Astrocyte of the hippocampus (primary cell): ENCODE measurements around the gene CPA3.

Experiments
- DNase-seq: peaks from one replicate; pipeline ENCODE4 v3.0.0; 2011; ENCODE audit warnings: low read depth, low spot score

Gene CPA3

GRCh38 chr3:148861277-148861869 lies 3.7 kb upstream of the CPA3 start:
- peak; percentile 66 for DNase-seq

- DNase-seq, result no peak
Measured at GRCh38 chr3:148863297-148863696, 1.8 kb upstream of the CPA3 start.

GRCh38 chr3:148863814-148864213 lies 1.3 kb upstream of the CPA3 start:
- DNase-seq, result no peak

GRCh38 chr3:148866261-148866660 lies 1.2 kb downstream of the CPA3 start:
- DNase-seq, result peak; percentile 94

- DNase-seq, result no peak
Measured at GRCh38 chr3:148873270-148873927, 8.3 kb downstream of the CPA3 start.

GRCh38 chr3:148873977-148874376 lies 8.9 kb downstream of the CPA3 start:
- no peak for DNase-seq

GRCh38 chr3:148878095-148878494 lies 13.0 kb downstream of the CPA3 start:
- DNase-seq, result no peak

GRCh38 chr3:148879256-148879655 lies 14.2 kb downstream of the CPA3 start:
- no peak for DNase-seq

- DNase-seq, result no peak
Measured at GRCh38 chr3:148880681-148881080, 15.6 kb downstream of the CPA3 start.

GRCh38 chr3:148881286-148881685 lies 16.2 kb downstream of the CPA3 start:
- DNase-seq, result no peak

- DNase-seq, result no peak
Measured at GRCh38 chr3:148882288-148882687, 17.2 kb downstream of the CPA3 start.

- no peak for DNase-seq
Measured at GRCh38 chr3:148883163-148883562, 18.1 kb downstream of the CPA3 start.

GRCh38 chr3:148884261-148884660 lies 19.2 kb downstream of the CPA3 start:
- DNase-seq, result no peak

GRCh38 chr3:148889828-148890227 lies 24.7 kb downstream of the CPA3 start:
- DNase-seq, result no peak

GRCh38 chr3:148896062-148896461 lies 31.0 kb downstream of the CPA3 start:
- DNase-seq, result no peak

- peak; percentile 5 for DNase-seq
Measured at GRCh38 chr3:148901987-148902791, 37.1 kb downstream of the CPA3 start.

GRCh38 chr3:148903022-148903442 lies 37.9 kb downstream of the CPA3 start:
- peak; percentile 5 for DNase-seq

GRCh38 chr3:148903941-148904340 lies 38.8 kb downstream of the CPA3 start:
- DNase-seq, result no peak

GRCh38 chr3:148906667-148907066 lies 41.6 kb downstream of the CPA3 start:
- DNase-seq, result no peak

GRCh38 chr3:148911173-148911572 lies 46.1 kb downstream of the CPA3 start:
- peak; percentile 5 for DNase-seq

- DNase-seq, result no peak
Measured at GRCh38 chr3:148911592-148911991, 46.5 kb downstream of the CPA3 start.

GRCh38 chr3:148914936-148915690 lies 50.0 kb downstream of the CPA3 start:
- DNase-seq, result no peak
